ENCODE data around the gene GNLY.

DNA sequence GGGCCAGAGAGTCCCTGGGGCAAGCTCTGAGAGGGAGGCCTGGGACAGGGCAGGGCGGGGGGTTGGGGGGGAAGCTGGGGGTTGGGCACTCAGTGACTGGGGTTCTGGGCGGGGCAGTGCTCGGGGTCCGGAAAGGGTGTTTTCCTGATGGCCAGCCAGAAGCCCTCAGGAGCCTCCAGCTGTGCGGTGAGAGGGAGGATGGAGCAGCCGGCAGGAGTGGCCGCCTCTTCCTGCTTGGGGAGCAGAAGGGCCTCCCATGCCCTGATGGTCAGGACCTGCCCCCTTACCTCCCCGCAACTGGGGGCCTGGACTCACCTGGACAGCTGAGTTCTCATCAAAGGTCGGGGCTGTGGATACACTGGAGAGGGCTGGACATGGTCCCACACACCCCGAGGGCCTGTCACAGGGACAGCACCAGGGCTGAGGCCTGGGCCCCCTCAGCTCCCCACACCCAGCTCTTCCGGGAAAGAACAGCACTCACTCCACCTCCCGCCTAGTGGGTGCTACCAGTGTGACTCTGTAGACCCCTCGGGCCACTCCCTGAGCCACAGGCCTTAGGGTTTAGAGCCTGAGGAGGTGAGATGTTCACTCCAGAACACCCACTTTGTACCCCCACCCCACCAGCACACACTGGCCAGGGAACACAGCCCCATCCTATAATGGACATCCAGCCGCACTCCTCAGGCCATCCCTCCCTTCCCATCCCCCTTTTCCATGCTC lies 32.9 kb upstream of the GNLY start:
- TF ChIP-seq CTCF (IDR thresholded peaks at IDR 0.05; ENCODE audit: low read depth, low read length) (no peak), EZH2phosphoT487 (IDR thresholded peaks at IDR 0.05; ENCODE audit: low read depth) (no peak)

All from OCI-LY3 (cell line).